HFFc6 (cell line): Measurements from ENCODE around the gene GTPBP1. TPM values are rescaled to one million over a fixed set of nuclear protein-coding genes. Genes with fewer than 3 reads are reported as not detected.

Source experiments
- DNase-seq: peaks from one replicate; pipeline ENCODE4 v3.0.0-alpha.2; 2018
- H3K27ac Mint-ChIP-seq: 2 replicates; pipeline ENCODE4 v1.8.0; 2020; ENCODE audit warnings: mild to moderate bottlenecking, mixed read lengths
- H3K27me3 Mint-ChIP-seq: 2 replicates; pipeline ENCODE4 v1.8.0; 2021; ENCODE audit warnings: mild to moderate bottlenecking, moderate library complexity, mixed read lengths; ENCODE audit not compliant: insufficient read depth
- H3K36me3 Mint-ChIP-seq: 2 replicates; pipeline ENCODE4 v1.8.0; 2021; ENCODE audit warnings: low read depth, mixed read lengths
- H3K4me1 Mint-ChIP-seq: 2 replicates; pipeline ENCODE4 v1.8.0; 2020; ENCODE audit warnings: low read depth, mixed read lengths
- H3K4me3 Mint-ChIP-seq: 2 replicates; pipeline ENCODE4 v1.8.0; 2020; ENCODE audit warnings: mild to moderate bottlenecking, moderate library complexity, mixed read lengths
- H3K9me3 Mint-ChIP-seq: 2 replicates; pipeline ENCODE4 v1.8.0; 2020; ENCODE audit warnings: mild to moderate bottlenecking, mixed read lengths
- CTCF ChIP-seq: fragments of 200-600 bp; sonication (generic); IDR thresholded peaks from 2 replicates; pipeline ENCODE4 v1.5.0; 2021; ENCODE audit warnings: antibody characterized with exemption, mild to moderate bottlenecking
- total RNA-seq, 6 experiments: library from RNA; stranded (reverse); fragmentation: NEBNext Ultra II Directional; extraction: Animal tissue kit (Norgen Biotek cat#: 25700); gene quantifications; 2 replicates in 1 of 6; 3 replicates in 5 of 6; pipeline ENCODE4 v1.2.3, GENCODE V29; 2021

The GTPBP1 gene
- total RNA-seq, 6 experiments from 2014 or later, result 32.1 to 40.8 (median 38.4) TPM

- Mint-ChIP-seq H3K4me1 (peaks cover 9% of the 10 kb centered on the region; the same call in 1 of the 2 replicates), H3K27ac (no peak overlapping the region), H3K27me3 (peaks cover 9% of the 10 kb centered on the region), H3K4me3 (no peak overlapping the region), H3K36me3 (peaks cover 17% of the 10 kb centered on the region), H3K9me3 (no peaks in the 10 kb centered on the region)
- no peak for TF ChIP-seq CTCF
- no peak for DNase-seq
Measured at GRCh38 chr22:38735126-38735464, 29.4 kb downstream of the GTPBP1 start.

- no peaks in the 10 kb centered on the region for H3K9me3 Mint-ChIP-seq
- no peak overlapping the region for H3K27ac Mint-ChIP-seq
- DNase-seq, result no peak
- H3K36me3 Mint-ChIP-seq, result peaks cover 17% of the 10 kb centered on the region
- H3K4me1 Mint-ChIP-seq, result peaks cover 9% of the 10 kb centered on the region; the same call in 1 of the 2 replicates
- H3K4me3 Mint-ChIP-seq, result no peak overlapping the region
- peaks cover 7% of the 10 kb centered on the region for H3K27me3 Mint-ChIP-seq
- no peak for TF ChIP-seq CTCF
Measured at GRCh38 chr22:38735465-38736256, 29.9 kb downstream of the GTPBP1 start.

GRCh38 chr22:38736257-38736570 lies 30.5 kb downstream of the GTPBP1 start:
- TF ChIP-seq CTCF, result no peak
- Mint-ChIP-seq H3K36me3 (peaks cover 22% of the 10 kb centered on the region), H3K27me3 (peaks cover 7% of the 10 kb centered on the region), H3K9me3 (no peaks in the 10 kb centered on the region), H3K4me1 (peaks cover 9% of the 10 kb centered on the region; the same call in 1 of the 2 replicates), H3K4me3 (no peak overlapping the region), H3K27ac (no peak overlapping the region)
- no peak for DNase-seq

- peaks cover 3% of the 10 kb centered on the region for H3K27me3 Mint-ChIP-seq
- no peak for DNase-seq
- H3K9me3 Mint-ChIP-seq, result no peaks in the 10 kb centered on the region
- TF ChIP-seq CTCF, result no peak
- peaks cover 28% of the 10 kb centered on the region for H3K36me3 Mint-ChIP-seq
- peak overlapping the region; percentile 30 for H3K27ac Mint-ChIP-seq
- H3K4me3 Mint-ChIP-seq, result no peak overlapping the region
- H3K4me1 Mint-ChIP-seq, result peaks cover 9% of the 10 kb centered on the region; the same call in 1 of the 2 replicates
Measured at GRCh38 chr22:38737302-38738060, 31.7 kb downstream of the GTPBP1 start.

- Mint-ChIP-seq H3K4me1 (peaks cover 5% of the 10 kb centered on the region; the same call in 1 of the 2 replicates), H3K4me3 (no peak overlapping the region), H3K27ac (no peak overlapping the region), H3K36me3 (peaks cover 34% of the 10 kb centered on the region), H3K27me3 (peaks cover 2% of the 10 kb centered on the region), H3K9me3 (no peaks in the 10 kb centered on the region)
- TF ChIP-seq CTCF, result no peak
- DNase-seq, result no peak
Measured at GRCh38 chr22:38738475-38739070, 32.8 kb downstream of the GTPBP1 start.
